GM21619 (cell line): ENCODE data around the gene GLI1.

Source experiments
- ATAC-seq: cut with Tn5 transposase; IDR thresholded peaks from one replicate; pipeline ENCODE4 v1.9.1; 2021; ENCODE audit not compliant: unreplicated experiment

Gene GLI1

DNA sequence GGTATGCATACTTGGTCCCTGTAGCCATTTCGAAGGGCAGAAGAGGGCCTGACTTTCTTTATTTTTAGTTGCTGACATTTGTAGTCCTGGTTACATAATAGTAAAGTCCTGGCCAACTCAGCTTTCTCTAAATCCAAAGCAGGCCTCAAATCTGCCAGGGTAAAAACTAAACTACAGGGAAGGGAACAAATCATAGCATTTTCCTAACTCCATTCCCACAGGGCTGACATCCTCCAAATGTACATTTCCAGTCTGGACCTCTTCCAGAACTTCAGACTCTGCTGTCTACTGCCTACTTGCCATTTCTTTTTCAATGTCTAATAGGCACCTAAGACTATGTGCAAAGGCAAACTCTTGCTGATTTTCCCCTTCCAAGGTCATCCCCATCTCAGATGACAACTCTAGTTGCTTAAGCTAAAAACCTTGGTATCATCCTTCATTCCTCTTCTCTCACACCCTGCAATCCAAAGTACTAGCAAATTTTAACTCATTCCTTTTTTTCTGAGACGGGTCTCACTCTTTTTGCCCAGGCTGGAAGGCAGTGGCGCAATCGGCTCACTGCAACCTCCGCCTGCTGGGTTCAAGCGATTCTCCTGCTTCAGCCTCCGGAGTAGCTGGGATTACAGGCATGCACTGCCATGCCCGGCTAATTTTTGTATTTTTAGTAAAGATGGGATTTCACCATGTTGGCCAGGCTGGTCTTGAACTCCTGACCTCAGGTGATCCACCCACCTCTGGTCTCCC, 58.8 kb downstream of the GLI1 start:
- no peak for ATAC-seq

GRCh38 chr12:57518920-57519795, 59.6 kb downstream of the GLI1 start:
- no peak for ATAC-seq

GRCh38 chr12:57519796-57520052, 60.1 kb downstream of the GLI1 start:
- no peak for ATAC-seq

DNA sequence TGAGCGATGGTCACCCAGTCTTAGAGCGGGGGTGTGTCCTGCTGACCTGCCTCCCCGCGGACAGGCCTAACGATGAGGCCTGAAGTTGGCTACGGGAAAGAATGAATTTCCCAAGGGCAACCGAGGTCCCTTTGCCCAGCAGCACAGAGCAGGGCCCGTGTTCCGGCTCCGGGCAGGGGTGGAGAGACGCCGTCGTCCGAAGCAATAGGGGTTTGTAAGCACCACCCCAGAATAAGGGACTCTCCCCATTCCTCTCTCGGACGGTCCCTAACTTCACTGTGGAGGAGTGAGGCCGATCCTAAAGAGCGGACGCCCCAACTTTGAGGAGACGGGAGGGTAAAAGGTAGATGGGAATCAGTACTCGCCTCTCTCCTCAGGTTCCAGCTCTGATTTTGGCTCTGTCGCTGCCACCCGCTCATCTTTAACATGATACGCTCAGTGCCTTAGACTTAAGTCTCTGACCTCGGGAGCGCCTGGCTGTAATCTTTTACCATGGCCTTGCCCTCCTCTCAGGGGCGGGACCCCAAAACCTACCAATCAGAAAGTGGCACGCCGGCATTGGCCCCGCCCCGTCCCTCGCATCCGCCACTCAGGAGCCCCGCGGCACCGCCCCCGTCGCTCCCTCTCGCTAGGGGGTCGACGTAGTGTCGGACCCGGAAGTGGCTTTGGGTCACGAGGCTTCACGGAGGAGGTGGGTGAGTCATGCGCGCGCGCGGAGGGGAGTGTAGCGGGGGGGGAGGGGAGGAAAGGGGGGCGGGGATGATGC, 60.7 kb downstream of the GLI1 start, which contains the start of gene DDIT3:
TSS of gene DDIT3 (minus strand) at position 462 of the 766 bp plus-strand sequence. CDS start 3,108 bp downstream, outside the sequence.
- peak; percentile 64 for ATAC-seq

- no peak for ATAC-seq
These were observed 62.0 kb downstream of the GLI1 start for GRCh38 chr12:57521525-57522010.
